Keratinocyte (primary cell): ENCODE results near the gene WNT16. TPM values are rescaled to one million over a fixed set of nuclear protein-coding genes. Genes with fewer than 3 reads are reported as not detected.

Experiments used
- DNase-seq: peaks from one replicate; pipeline ENCODE4 v3.0.0-alpha.2; 2011; ENCODE audit warnings: low read depth, missing footprints, low spot score
- FAIRE-seq: peaks from 2 replicates; lab custom pipeline; 2011; peaks lifted over from hg19 to GRCh38; lab: Jason Lieb, UNC
- H2AFZ ChIP-seq: 2 replicates; pipeline ENCODE4 v1.6.0; 2012; ENCODE audit warnings: low read length, control low read depth, inconsistent platforms; ENCODE audit not compliant: control insufficient read depth
- H3K27ac ChIP-seq: 2 replicates; pipeline ENCODE4 v1.5.1; 2011; ENCODE audit warnings: low read length; ENCODE audit not compliant: control insufficient read depth, insufficient read depth
- H3K27me3 ChIP-seq: 3 replicates; pipeline ENCODE4 v1.6.0; 2011; ENCODE audit warnings: low read length; ENCODE audit not compliant: control insufficient read depth, insufficient read depth; ENCODE audit errors: extremely low read depth
- H3K36me3 ChIP-seq, 2 experiments: 2 replicates in 1 of 2; 3 replicates in 1 of 2; pipeline ENCODE4 v1.5.1; 2011; ENCODE audit warnings: low read length in 2 of 2, mild to moderate bottlenecking in 1 of 2; ENCODE audit not compliant: control insufficient read depth in 2 of 2, insufficient read depth in 2 of 2; ENCODE audit errors: extremely low read depth in 1 of 2
- H3K4me1 ChIP-seq: 3 replicates; pipeline ENCODE4 v1.5.1; 2011; ENCODE audit warnings: low read length; ENCODE audit not compliant: control insufficient read depth, insufficient read depth; ENCODE audit errors: extremely low read depth
- H3K4me2 ChIP-seq: 3 replicates; pipeline ENCODE4 v1.6.0; 2011; ENCODE audit warnings: low read depth, low read length; ENCODE audit not compliant: control insufficient read depth, insufficient read depth; ENCODE audit errors: extremely low read depth
- H3K4me3 ChIP-seq, 3 experiments: fragments of 200-600 bp in 1 of 3; sonication (generic) in 1 of 3; 2 replicates in 2 of 3; 3 replicates in 1 of 3; pipeline ENCODE4 v1.5.1; 2011 to 2016; ENCODE audit warnings: low read length in 3 of 3, mild to moderate bottlenecking in 3 of 3, control low read depth in 2 of 3, inconsistent platforms in 1 of 3, low read depth in 1 of 3, mixed read lengths in 1 of 3, mixed run types in 1 of 3, moderate library complexity in 1 of 3; ENCODE audit not compliant: control insufficient read depth in 2 of 3, insufficient read depth in 2 of 3; ENCODE audit errors: extremely low read depth in 1 of 3
- H3K79me2 ChIP-seq: 2 replicates; pipeline ENCODE4 v1.6.0; 2012; ENCODE audit warnings: low read length; ENCODE audit not compliant: control insufficient read depth, insufficient read depth
- H3K9ac ChIP-seq: 3 replicates; pipeline ENCODE4 v1.6.0; 2011; ENCODE audit warnings: low read length; ENCODE audit not compliant: control insufficient read depth, insufficient read depth; ENCODE audit errors: extremely low read depth
- H3K9me1 ChIP-seq: 3 replicates; pipeline ENCODE4 v1.6.0; 2011; ENCODE audit warnings: low read length; ENCODE audit not compliant: control insufficient read depth, insufficient read depth; ENCODE audit errors: extremely low read depth
- H3K9me3 ChIP-seq: 2 replicates; pipeline ENCODE4 v1.5.1; 2012; ENCODE audit warnings: low read depth, low read length; ENCODE audit not compliant: control insufficient read depth
- H4K20me1 ChIP-seq: 3 replicates; pipeline ENCODE4 v1.6.0; 2011; ENCODE audit warnings: low read length; ENCODE audit not compliant: control insufficient read depth, insufficient read depth; ENCODE audit errors: extremely low read depth
- EZH2 ChIP-seq: IDR thresholded peaks from one replicate; pipeline ENCODE4 v1.6.1; 2012; ENCODE audit warnings: inconsistent platforms, mild to moderate bottlenecking, low read length, moderate library complexity
- dilution Hi-C: fragments of 300-500 bp; cut with MboI; formaldehyde crosslinking; loops from one replicate; pipeline ENCODE4 v1.7.0; 2020; ENCODE audit warnings: low sequenced_read_pairs; ENCODE audit not compliant: extremely low pct_ligation_motif_present
- polyA plus RNA-seq, 5 experiments: library from polyadenylated mRNA; depleted of rRNA in 3 of 5; stranded (reverse) in 3 of 5; stranded (forward) in 1 of 5; unstranded in 1 of 5; fragments of >200 nt; gene quantifications; 1 replicate in 1 of 5; 2 replicates in 3 of 5; 3 replicates in 1 of 5; pipeline versions ENCODE4 v1.2.1 to v1.2.3, GENCODE V29; 2011 to 2012; ENCODE audit warnings: missing spikeins in 2 of 5, low read depth in 1 of 5, low replicate concordance in 1 of 5
- TF ChIP-seq, protein P1 (sequence below), 3 experiments: IDR thresholded peaks in 1 of 3; conservative IDR thresholded peaks in 1 of 3; optimal IDR thresholded peaks in 1 of 3; 2 replicates in 2 of 3; 3 replicates in 1 of 3; pipeline versions ENCODE3 to v1.5.1; 2011; ENCODE audit warnings: low read length in 3 of 3, mild to moderate bottlenecking in 3 of 3, moderate library complexity in 2 of 3, control low read depth in 1 of 3, inconsistent platforms in 1 of 3; ENCODE audit not compliant: insufficient read depth in 2 of 3; ENCODE audit errors: extremely low read depth in 1 of 3

The WNT16 gene
- polyA plus RNA-seq, 1 donor (not counting 4 experiments of a cell fraction or from before 2014, with no cell fraction given): not detected

DNA sequence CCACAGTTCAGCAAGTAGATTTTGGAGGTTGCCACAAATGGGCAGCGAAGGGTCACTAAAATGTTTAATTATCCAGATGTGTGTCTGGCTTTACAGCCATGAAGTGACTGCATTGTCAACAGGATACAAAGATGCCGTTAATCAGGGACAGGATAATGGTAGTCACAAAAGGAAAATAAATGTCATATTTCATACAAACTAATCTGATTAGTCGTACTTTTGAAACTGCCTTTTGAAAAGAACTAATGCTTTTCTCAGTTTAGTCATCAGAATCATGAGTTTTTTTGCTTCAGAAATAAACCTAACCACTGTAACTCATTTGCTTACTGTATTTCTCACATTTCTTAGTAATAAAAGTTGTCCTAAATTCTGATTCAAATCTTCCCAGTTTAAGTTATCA is 22.2 kb upstream of the WNT16 start:
- H3K9me3 ChIP-seq: no peaks in the 10 kb centered on the region
- H3K4me3 ChIP-seq: no peak overlapping the region
- no peaks in the 10 kb centered on the region for H3K9me1 ChIP-seq
- no peaks in the 10 kb centered on the region for H3K36me3 ChIP-seq
- DNase-seq (no peak), FAIRE-seq (no peak)
- H3K4me2 ChIP-seq: peak overlapping the region; percentile 28
- peaks cover 28% of the 10 kb centered on the region for H3K4me1 ChIP-seq
- H4K20me1 ChIP-seq: no peaks in the 10 kb centered on the region
- H2AFZ ChIP-seq: no peak overlapping the region
- H3K27ac ChIP-seq: no peak overlapping the region
- no peak for TF ChIP-seq EZH2
- TF ChIP-seq, protein P1, sequence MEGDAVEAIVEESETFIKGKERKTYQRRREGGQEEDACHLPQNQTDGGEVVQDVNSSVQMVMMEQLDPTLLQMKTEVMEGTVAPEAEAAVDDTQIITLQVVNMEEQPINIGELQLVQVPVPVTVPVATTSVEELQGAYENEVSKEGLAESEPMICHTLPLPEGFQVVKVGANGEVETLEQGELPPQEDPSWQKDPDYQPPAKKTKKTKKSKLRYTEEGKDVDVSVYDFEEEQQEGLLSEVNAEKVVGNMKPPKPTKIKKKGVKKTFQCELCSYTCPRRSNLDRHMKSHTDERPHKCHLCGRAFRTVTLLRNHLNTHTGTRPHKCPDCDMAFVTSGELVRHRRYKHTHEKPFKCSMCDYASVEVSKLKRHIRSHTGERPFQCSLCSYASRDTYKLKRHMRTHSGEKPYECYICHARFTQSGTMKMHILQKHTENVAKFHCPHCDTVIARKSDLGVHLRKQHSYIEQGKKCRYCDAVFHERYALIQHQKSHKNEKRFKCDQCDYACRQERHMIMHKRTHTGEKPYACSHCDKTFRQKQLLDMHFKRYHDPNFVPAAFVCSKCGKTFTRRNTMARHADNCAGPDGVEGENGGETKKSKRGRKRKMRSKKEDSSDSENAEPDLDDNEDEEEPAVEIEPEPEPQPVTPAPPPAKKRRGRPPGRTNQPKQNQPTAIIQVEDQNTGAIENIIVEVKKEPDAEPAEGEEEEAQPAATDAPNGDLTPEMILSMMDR (optimal IDR thresholded peaks at IDR 0.05 in 1 of 3, IDR thresholded peaks at IDR 0.05 in 1 of 3, conservative IDR thresholded peaks at IDR 0.05 in 1 of 3; ENCODE audit: extremely low read depth in 1 of 3, insufficient read depth in 2 of 3, low read length in 3 of 3): no peak
- dilution Hi-C loops: no loop called here
- no peaks in the 10 kb centered on the region for H3K27me3 ChIP-seq
- no peaks in the 10 kb centered on the region for H3K79me2 ChIP-seq
- H3K9ac ChIP-seq: no peak overlapping the region

DNA sequence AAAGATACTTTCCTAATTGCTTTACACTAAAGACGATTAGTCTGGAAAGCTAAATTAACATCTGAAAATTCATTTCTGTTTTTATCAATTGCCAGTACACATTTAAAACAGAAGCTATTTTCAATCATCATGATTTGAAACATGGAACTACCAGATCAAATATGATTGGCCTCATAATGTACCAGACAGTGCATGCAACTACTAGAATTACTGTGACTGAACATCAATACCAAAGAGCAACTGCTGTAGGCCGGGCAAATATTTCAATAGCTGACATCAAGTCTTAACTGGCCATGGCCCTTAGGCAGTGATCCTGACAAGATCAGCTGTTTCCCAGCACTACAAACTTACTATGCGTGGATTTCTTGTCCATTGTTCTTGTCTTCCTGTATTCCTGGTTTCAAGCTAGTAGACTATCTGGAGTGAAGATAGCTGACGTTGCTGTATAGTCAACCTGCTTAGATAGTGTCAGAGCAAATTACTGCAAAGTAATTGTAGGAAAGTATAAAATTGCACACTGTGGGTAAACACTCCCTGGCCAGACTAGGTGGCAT is 21.7 kb upstream of the WNT16 start:
- H3K27me3 ChIP-seq: no peaks in the 10 kb centered on the region
- H3K36me3 ChIP-seq: no peaks in the 10 kb centered on the region
- H3K27ac ChIP-seq: no peak overlapping the region
- H3K4me3 ChIP-seq: no peak overlapping the region
- no peak overlapping the region for H3K9ac ChIP-seq
- H3K79me2 ChIP-seq: no peaks in the 10 kb centered on the region
- TF ChIP-seq, protein P1 (optimal IDR thresholded peaks at IDR 0.05 in 1 of 3, IDR thresholded peaks at IDR 0.05 in 1 of 3, conservative IDR thresholded peaks at IDR 0.05 in 1 of 3; ENCODE audit: extremely low read depth in 1 of 3, insufficient read depth in 2 of 3, low read length in 3 of 3): no peak
- no peak for TF ChIP-seq EZH2
- H3K9me1 ChIP-seq: no peaks in the 10 kb centered on the region
- H4K20me1 ChIP-seq: no peaks in the 10 kb centered on the region
- peak overlapping the region; percentile 28 for H3K4me2 ChIP-seq
- no peak overlapping the region for H2AFZ ChIP-seq
- DNase-seq (no peak), FAIRE-seq (peak; percentile 99)
- no peaks in the 10 kb centered on the region for H3K9me3 ChIP-seq
- dilution Hi-C loops: no loop called here
- H3K4me1 ChIP-seq: peaks cover 23% of the 10 kb centered on the region
